ENCODE measurements around the gene JAK1. TPM values are rescaled to one million over a fixed set of nuclear protein-coding genes. Genes with fewer than 3 reads are reported as not detected.

The JAK1 gene
- total and polyA plus RNA-seq, 2 donors (not counting 3 experiments of a cell fraction or from before 2014, with no cell fraction given) = 68.8 to 177 TPM

DNA sequence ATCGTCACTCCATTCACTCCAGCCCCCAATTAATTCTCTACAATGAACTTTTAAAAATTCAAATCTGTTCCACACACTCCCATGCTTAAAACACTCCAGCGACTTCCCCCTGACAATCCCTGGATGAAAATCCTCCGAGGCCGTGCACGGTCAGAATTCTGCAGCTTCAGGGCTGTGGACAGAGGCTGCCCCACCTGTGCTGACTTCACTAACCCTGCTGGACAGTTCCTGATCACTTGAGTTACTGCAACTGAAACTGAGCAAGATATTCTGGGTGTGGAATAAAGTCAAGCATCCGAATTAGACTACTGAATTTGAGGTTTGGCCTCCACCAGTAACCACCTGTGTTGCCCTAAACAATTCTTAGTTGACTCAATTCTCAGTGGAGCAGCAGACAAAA, 1.0 kb upstream of the JAK1 start:
- intact Hi-C loops (cut with micrococcal nuclease) (loop anchor here (2.0 to 10.0 kb wide), 4 partner anchors 33 to 703 kb away; no protein-coding TSS in a partner anchor), dilution Hi-C loops (cut with MboI; ENCODE audit: extremely low pct_ligation_motif_present, low sequenced_read_pairs) (no loop called here)
- Histone ChIP-seq H3K9ac (replicated peaks; ENCODE audit: extremely low read depth, insufficient read depth, low read length) (no peak overlapping the region), H3K4me3 (replicated peaks in 1 of 3; ENCODE audit: insufficient read depth in 1 of 3, low read depth in 1 of 3, low read length in 3 of 3) (no peak overlapping the region), H3K27ac (ENCODE audit: insufficient read depth, low read depth, low read length) (no peak overlapping the region), H2AFZ (ENCODE audit: low read depth, low read length) (no peak overlapping the region), H3K27me3 (ENCODE audit: control insufficient read depth in 2 of 2, insufficient read depth in 2 of 2, low read length in 2 of 2) (no peaks in the 10 kb centered on the region), H3K4me2 (ENCODE audit: insufficient read depth, low read length) (peak overlapping the region; percentile 92), H3K4me1 (ENCODE audit: control insufficient read depth, extremely low read depth, insufficient read depth, low read length) (peaks cover 29% of the 10 kb centered on the region), H4K20me1 (replicated peaks; ENCODE audit: control insufficient read depth, extremely low read depth, insufficient read depth, low read length) (no peaks in the 10 kb centered on the region), H3K9me1 (replicated peaks; ENCODE audit: control insufficient read depth, extremely low read depth, insufficient read depth, low read length) (no peaks in the 10 kb centered on the region), H3K9me3 (replicated peaks; ENCODE audit: control insufficient read depth, insufficient read depth, low read length) (no peaks in the 10 kb centered on the region), H3K79me2 (ENCODE audit: control insufficient read depth, insufficient read depth, low read length) (peaks cover 38% of the 10 kb centered on the region), H3K36me3 (ENCODE audit: control insufficient read depth in 2 of 2, extremely low read depth in 1 of 2, insufficient read depth in 2 of 2, low read length in 2 of 2) (no peaks in the 10 kb centered on the region)
- no peak for DNase-seq (ENCODE audit: low read depth, low spot score)
- no TSS peak for BruUV-seq (replicated peaks)
- ChIA-PET CTCF (interaction anchor here (1.3 to 1.8 kb wide), 4 partner anchors 12 to 720 kb away, joined by 3 to 8 read pairs (median 4); no protein-coding TSS in a partner anchor), POLR2A (no interaction called here)
- no peak for FAIRE-seq
- TF ChIP-seq GATA2 (IDR thresholded peaks at IDR 0.05; ENCODE audit: insufficient read depth, insufficient read length, low read depth, low read length) (no peak), POLR2AphosphoS5 (IDR thresholded peaks at IDR 0.05; ENCODE audit: insufficient read depth, low read depth, low read length) (no peak), JUN (IDR thresholded peaks at IDR 0.05; ENCODE audit: borderline replicate concordance, insufficient read depth, insufficient read length, low read depth) (no peak), FOS (IDR thresholded peaks at IDR 0.05; ENCODE audit: borderline replicate concordance, insufficient read depth, low read length) (no peak), EZH2 (IDR thresholded peaks at IDR 0.05; ENCODE audit: borderline replicate concordance, low read depth, low read length, severe bottlenecking) (no peak), POLR2A (IDR thresholded peaks at IDR 0.05; ENCODE audit: low read depth, low read length) (no peak), MYC (IDR thresholded peaks at IDR 0.05; ENCODE audit: low read depth, low read length) (no peak)
- TF ChIP-seq, protein P1, sequence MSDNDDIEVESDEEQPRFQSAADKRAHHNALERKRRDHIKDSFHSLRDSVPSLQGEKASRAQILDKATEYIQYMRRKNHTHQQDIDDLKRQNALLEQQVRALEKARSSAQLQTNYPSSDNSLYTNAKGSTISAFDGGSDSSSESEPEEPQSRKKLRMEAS (IDR thresholded peaks at IDR 0.05; ENCODE audit: insufficient read depth, insufficient read length) = no peak
- TF ChIP-seq, protein P2, sequence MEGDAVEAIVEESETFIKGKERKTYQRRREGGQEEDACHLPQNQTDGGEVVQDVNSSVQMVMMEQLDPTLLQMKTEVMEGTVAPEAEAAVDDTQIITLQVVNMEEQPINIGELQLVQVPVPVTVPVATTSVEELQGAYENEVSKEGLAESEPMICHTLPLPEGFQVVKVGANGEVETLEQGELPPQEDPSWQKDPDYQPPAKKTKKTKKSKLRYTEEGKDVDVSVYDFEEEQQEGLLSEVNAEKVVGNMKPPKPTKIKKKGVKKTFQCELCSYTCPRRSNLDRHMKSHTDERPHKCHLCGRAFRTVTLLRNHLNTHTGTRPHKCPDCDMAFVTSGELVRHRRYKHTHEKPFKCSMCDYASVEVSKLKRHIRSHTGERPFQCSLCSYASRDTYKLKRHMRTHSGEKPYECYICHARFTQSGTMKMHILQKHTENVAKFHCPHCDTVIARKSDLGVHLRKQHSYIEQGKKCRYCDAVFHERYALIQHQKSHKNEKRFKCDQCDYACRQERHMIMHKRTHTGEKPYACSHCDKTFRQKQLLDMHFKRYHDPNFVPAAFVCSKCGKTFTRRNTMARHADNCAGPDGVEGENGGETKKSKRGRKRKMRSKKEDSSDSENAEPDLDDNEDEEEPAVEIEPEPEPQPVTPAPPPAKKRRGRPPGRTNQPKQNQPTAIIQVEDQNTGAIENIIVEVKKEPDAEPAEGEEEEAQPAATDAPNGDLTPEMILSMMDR (IDR thresholded peaks at IDR 0.05; ENCODE audit: extremely low read depth in 1 of 2, insufficient read depth in 1 of 2, low read depth in 1 of 2, low read length in 2 of 2) = no peak

Measured in endothelial cell of umbilical vein (primary cell).